G401.6 (cell line): Measurements from ENCODE around the gene TENM3.

Experiments used
- FAIRE-seq: peaks from 2 replicates; lab custom pipeline; 2012; peaks lifted over from hg19 to GRCh38; lab: Jason Lieb, UNC

Gene TENM3

DNA sequence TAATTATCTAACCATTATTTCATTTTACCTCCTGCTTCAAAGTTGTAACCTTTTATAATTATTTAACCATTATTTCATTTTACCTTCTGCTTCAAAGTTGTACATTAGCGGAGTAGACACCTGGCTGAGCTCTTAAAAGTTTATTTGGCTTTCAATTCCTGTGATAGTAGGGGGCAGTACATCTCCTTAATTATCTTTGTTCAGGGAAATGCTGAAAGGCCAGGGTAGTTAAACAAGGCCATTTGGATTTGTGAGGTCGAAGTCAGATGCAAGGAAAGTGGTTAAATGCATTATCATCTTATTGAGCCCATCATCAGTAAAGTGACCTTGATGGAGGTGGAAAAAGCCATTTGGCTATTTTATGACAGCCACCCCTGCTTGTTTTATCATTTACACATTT, 210.6 kb downstream of the TENM3 start:
- FAIRE-seq: no peak

DNA sequence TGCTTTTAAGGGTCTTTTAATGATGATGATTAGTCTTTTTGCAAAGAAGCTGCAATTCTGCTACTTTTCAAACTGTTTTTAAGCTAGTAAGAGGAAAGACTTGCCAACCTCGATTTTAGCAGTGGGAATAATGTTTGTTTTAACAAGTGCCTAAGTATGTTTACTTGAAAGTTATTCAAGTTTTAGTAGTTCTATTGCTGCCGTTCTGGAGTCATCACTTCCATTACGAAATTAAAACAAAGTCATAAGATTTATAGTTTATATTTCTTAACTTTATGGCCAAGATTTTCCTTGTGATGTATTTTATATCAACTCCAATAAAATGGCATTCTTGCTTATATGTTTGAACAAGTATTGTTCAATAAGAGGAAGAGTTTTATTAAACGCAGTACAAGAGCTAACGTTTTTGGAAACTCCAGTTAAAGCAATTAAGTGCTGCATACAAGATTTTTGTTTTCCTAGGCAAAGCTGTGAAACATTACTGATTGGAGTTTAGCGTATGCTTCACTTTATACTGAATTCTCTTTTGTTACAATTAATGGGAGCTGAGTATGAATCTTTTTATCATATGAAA, 211.3 kb downstream of the TENM3 start:
- FAIRE-seq: no peak

DNA sequence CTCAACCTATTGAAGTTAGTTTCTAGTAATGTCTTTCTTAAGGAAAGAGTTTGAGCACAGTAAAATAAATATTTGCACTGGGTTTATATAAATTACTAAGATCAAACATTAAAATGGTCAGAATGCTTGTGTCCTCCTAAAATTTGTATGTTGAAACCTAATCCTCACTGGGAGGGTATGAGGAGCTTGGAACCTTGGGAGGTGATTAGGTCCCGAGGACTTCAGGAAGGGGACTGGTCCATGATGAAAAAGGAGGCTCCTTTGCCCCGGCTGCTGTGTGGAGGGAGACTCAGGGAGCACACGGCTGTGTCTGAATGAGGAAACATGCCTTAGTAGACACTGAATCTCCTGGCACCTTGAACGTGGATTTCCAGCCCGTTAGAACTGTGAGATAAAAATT, 221.9 kb downstream of the TENM3 start:
- FAIRE-seq: no peak

DNA sequence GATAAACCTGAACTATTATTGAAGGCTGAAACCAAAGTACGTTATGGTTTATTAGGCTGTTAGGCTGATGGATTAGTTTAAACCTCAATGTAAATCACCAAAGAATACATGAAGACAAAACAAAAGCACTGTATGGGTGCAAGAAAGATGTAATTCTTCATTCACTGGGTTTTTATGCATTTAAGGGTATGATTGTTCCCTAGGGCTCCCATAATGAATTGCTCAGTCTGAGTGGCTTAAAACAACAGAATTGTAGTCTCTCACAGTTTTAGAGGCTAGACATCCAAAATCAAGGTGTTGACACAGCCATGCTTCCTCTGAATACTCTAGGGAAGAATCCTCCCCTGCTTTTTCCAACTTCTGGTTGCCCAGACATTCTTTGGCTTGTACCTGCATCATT, 222.8 kb downstream of the TENM3 start:
- FAIRE-seq: no peak

DNA sequence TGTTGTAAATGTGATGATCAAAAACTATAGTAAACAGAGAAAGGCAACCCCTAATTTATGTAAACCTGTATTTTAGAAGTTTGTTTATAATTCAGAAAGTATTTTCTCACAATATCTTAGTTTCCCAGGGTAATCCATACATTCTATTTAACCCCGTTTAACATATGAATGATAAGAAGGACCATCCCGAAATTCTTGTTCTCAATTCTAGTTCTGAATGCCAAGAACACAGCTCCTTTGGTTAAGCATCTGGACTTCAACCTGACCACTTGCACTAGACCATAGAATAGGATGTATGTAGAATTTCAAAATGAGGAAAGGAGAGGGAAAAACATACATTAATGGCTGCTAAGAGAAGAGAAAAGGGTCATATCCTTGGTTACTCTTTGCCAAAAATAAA, 227.0 kb downstream of the TENM3 start:
- FAIRE-seq: no peak

DNA sequence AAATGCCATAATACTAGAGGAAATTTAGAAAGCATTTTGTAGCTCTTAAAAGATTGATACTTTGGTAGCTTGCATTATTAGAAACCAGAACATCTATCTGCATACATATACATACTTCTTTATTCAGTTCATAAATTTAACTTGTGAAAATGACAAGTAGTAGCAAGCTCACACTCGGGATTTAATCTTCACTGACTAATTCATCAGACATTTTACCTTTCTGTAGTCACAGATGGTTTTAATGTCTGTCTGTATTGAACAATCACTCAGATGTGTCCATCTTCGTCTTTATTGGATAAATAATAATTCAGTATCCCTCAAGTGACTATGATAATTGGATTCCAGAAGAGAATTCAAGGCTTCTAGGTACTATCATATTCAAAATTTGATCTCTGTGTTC, 232.3 kb downstream of the TENM3 start:
- no peak for FAIRE-seq

GRCh38 chr4:182478475-182478874, 235.3 kb downstream of the TENM3 start:
- peak; percentile 82 for FAIRE-seq

GRCh38 chr4:182483685-182484084, 240.5 kb downstream of the TENM3 start:
- no peak for FAIRE-seq

GRCh38 chr4:182486881-182487280, 243.7 kb downstream of the TENM3 start:
- FAIRE-seq: no peak

DNA sequence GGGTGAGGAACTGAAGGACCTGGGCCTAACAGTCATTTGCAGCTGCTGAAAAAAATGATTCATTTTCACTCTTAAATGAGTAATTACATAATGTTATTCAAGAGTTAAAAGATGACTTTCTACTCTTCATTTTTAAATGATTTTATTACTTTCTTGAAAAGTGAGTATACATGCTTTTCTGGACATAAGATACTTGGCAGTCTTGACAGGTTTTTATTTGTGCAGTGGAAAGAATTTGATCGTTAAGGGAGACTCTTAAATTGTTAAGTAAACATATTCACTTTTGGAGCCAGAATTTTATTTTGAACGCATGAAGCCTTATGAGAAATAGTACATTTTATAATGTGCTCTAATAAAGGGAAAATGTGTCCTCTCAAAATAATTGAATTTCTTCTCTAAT, 245.7 kb downstream of the TENM3 start:
- no peak for FAIRE-seq

GRCh38 chr4:182489607-182490006, 246.4 kb downstream of the TENM3 start:
- no peak for FAIRE-seq

GRCh38 chr4:182491719-182492118, 248.5 kb downstream of the TENM3 start:
- FAIRE-seq: no peak

DNA sequence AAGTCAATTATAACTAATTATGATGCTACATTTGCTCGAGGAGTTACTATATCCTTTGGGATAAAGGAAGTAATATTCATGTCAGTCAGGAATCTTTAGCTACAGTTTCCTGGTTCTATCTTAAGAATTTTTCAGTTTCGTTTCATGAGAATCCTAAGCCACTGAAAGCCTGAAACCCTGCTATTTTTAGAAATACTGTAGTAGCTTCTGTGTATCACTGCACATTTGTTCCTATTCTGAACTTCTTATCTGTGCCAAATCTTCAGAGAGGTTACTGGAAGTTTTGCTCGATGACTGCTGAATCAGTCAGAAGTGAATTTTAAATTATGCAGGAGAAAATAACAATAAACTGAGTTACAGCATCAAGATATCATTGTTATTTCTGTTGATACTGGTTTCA, 249.2 kb downstream of the TENM3 start:
- FAIRE-seq: no peak

DNA sequence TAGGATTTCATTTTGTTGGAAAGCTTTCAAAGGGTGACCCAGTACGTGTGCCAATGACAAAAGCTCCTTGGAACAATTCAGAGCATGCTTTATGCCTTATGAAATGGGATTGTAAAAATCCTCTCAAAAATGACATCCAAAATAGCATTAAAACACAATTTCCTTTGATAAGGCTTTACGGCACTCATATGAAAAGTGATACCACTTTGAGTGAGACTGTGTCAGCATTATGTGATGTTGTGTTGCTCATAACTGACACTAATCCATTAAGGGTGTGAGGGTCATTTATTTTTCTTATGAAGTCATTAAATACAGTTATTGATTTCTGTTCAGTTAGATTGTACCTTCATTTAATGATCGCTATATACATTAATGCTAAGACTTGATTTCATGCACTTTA, 250.2 kb downstream of the TENM3 start:
- FAIRE-seq: no peak

DNA sequence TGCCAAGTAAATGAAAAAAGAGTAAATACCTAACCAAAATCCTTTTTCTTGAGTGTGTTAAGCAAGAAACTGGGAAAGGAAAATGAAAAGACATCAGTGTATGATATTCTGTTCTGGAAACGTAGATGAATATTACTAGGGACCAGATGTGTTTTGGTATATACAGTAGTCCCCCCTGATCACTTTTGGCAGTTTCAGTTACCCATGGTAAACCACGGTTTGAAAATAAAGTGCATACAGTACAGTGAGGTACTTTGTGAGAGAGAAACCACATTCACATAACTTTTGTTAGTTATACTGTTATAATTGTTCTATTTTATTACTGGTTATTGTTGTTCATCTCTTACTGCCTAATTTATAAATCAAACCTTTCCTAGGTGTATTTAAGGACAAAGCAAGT, 250.9 kb downstream of the TENM3 start:
- no peak for FAIRE-seq

DNA sequence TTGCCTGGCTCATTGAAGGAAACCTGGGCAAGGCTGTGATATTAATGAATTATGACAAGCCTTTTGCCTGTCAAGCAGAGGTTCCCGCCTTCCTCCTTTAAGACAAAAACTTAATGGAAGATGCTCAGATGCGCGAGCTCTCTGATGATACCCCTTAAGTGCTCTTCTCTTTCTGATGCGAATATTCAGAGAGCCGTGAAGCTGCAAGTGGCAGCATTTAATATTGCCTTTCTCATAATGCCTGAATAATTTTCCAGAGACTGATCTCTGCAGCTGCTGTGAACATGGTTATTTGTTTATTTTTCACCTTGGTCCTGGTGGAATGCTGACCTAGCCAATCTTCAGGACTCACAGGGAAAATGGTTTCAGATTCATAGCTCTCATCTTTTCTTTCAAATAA, 251.8 kb downstream of the TENM3 start:
- no peak for FAIRE-seq

DNA sequence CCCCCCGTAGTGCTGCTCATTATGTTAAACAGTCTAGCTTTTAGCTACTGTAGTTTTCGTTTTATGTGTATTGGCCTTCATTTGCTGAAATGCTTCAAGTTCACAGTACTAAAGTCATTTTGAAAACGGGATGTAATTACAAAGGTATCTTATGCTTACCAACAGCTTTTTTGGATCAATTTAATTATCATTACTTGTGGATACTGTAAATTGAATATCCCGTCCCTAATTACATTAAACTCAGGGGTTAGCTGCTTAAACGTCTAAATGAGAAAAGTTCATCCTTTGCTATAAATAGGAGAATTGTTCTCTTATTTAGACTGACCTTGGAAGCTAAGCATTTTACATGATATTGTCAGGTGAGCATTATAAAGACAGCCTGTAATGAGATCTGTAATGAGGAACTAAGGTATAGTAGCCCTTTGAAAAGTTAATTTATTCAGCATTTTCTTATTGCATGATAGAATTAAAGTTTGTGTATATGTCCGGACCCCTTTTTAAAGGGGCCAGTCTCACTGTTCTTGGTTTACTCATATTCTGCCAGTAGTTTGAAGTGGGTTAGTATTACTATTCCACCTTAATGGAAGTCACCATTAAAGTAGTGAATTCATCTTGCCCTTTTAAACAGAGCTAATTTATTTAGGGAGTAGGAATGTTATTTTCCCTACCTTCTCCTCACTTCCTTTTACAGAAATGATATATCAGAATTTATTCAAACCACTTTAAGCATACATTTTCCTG, 252.6 kb downstream of the TENM3 start:
- no peak for FAIRE-seq

DNA sequence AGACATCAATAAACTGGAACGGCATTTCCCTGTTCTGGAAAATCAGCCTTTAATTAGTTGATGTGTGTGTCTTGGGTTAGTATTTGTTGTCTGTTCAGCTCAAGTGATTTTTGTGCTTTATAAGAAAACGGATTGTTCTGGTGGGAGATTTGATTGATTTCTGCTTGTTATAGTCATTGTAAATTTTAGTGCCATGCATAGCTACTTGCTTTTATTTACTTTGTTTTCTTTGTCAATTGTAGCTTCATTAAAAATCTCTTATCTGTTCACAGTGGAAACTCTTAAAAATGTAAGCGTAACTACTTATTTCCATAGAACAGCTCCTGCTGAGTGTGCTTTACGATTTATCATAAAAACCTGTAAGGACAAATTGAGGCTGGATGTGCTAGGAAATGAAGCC, 253.2 kb downstream of the TENM3 start:
- no peak for FAIRE-seq

DNA sequence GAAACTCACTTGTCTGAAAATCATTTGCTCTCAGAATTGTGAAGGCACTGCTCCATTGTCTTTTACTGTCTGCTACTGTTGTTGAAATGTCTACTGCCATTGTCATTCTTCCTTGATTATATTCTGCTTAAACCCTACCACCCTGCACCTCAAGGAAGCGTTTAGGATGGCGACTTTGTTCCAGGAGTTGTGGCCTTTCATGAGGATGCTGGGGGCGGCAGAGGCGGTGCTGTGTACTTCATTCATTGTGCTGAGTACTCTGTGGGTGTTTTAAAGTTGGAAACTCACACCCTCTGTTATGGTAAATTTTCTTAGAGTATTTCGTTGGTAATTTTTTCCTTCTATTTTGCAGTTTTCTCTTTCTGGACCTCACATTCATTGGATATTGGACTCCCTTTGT, 258.9 kb downstream of the TENM3 start:
- no peak for FAIRE-seq

DNA sequence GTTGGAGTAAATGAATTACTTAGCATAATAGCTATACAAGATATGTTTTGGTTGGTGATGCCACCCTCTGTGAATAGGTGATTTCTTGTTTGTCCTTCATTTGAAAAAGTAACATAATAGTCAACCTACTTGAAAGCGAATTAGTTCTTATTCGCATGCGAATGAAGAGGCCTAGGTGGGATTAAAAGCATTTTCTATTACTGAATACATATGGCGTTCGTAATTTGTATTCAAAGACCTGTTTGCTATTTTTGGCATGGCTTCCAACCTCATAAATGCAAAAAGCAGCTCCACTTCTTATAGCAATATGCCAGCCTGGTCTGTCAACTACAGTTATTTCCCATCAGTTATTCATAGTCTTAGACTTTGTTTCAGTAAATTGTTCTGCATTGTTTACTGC, 261.3 kb downstream of the TENM3 start:
- no peak for FAIRE-seq

DNA sequence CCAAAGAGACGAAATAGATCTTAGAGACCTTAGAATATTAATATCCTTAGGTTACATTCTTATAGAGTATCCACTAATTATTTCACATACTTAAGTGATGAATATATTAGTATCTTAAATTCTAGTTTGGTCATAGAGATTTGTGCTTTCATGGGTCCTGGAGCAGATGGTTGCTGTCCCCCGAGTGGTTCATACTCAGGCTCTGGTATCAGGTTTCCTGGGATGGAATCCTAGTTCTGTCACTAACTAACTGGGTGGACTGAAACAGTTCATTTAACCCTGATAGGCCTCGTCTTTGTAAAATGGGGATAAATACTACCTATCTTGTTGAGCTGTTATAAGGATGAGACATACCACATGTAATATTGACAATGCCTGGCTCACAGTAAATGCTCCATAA, 264.6 kb downstream of the TENM3 start:
- FAIRE-seq: no peak

GRCh38 chr4:182510836-182511235, 267.6 kb downstream of the TENM3 start:
- no peak for FAIRE-seq

- FAIRE-seq: no peak
These were observed 270.5 kb downstream of the TENM3 start for GRCh38 chr4:182513587-182514291.

GRCh38 chr4:182518421-182518820, 275.2 kb downstream of the TENM3 start:
- FAIRE-seq: no peak
